HL-60 (cell line): ENCODE measurements around the gene GRIP2.

Experiments
- DNase-seq, 2 experiments: peaks; one replicate each; pipeline ENCODE4 v3.0.0-alpha.2; 2010 to 2020; ENCODE audit warnings: low read depth in 1 of 2, low spot score in 1 of 2
- H3K27ac ChIP-seq: fragments of 250-450 bp; sonication (Bioruptor Pico); replicated peaks from 2 replicates; pipeline ENCODE4 v1.5.1; 2020; ENCODE audit warnings: mild to moderate bottlenecking, moderate library complexity
- H3K27me3 ChIP-seq: fragments of 250-450 bp; sonication (Bioruptor Pico); 2 replicates; pipeline ENCODE4 v1.5.1; 2021; ENCODE audit warnings: mild to moderate bottlenecking, moderate library complexity; ENCODE audit not compliant: insufficient read depth, poor library complexity, severe bottlenecking
- H3K4me3 ChIP-seq: replicated peaks from 2 replicates; pipeline ENCODE4 v1.5.1; 2011; ENCODE audit warnings: mild to moderate bottlenecking, control low read depth, low read length; ENCODE audit not compliant: insufficient read depth
- CTCF ChIP-seq: IDR thresholded peaks from one replicate; pipeline ENCODE4 v1.5.1; 2011; ENCODE audit warnings: low read length, control low read depth, inconsistent platforms; ENCODE audit not compliant: insufficient read depth
- GABPA ChIP-seq: IDR thresholded peaks from 2 replicates; pipeline ENCODE4 v1.6.1; 2012; ENCODE audit warnings: low read depth
- POLR2AphosphoS5 ChIP-seq: IDR thresholded peaks from 2 replicates; pipeline ENCODE4 v1.6.1; 2012; ENCODE audit warnings: low read depth
- REST ChIP-seq: IDR thresholded peaks from 2 replicates; pipeline ENCODE4 v1.6.1; 2012; ENCODE audit warnings: low read depth; ENCODE audit not compliant: insufficient replicate concordance
- SPI1 ChIP-seq: IDR thresholded peaks from 2 replicates; pipeline ENCODE4 v1.6.1; 2012; ENCODE audit warnings: low read depth, mild to moderate bottlenecking, borderline replicate concordance

GRIP2 gene

GRCh38 chr3:14581334-14582044 is 41.3 kb upstream of the GRIP2 start:
- no peak for DNase-seq
- TF ChIP-seq CTCF (no peak), POLR2AphosphoS5 (no peak), REST (no peak), GABPA (no peak)

GRCh38 chr3:14577897-14578296 is 37.8 kb upstream of the GRIP2 start:
- no peak for DNase-seq
- no peak overlapping the region for H3K4me3 ChIP-seq
- TF ChIP-seq REST (no peak), POLR2AphosphoS5 (no peak), GABPA (no peak), SPI1 (no peak), CTCF (no peak)
- peaks cover 2% of the 10 kb centered on the region for H3K27me3 ChIP-seq
- no peak overlapping the region for H3K27ac ChIP-seq

More at GRCh38 chr3:14581334-14582044, 41.3 kb upstream of the GRIP2 start:
- H3K27ac ChIP-seq: no peak overlapping the region
- H3K4me3 ChIP-seq: no peak overlapping the region
- peaks cover 2% of the 10 kb centered on the region for H3K27me3 ChIP-seq

- TF ChIP-seq SPI1: no peak
- TF ChIP-seq GABPA: no peak
- no peak for TF ChIP-seq REST
- TF ChIP-seq POLR2AphosphoS5: no peak
- no peak for TF ChIP-seq CTCF
- Histone ChIP-seq H3K4me3 (no peak overlapping the region), H3K27me3 (peaks cover 2% of the 10 kb centered on the region), H3K27ac (no peak overlapping the region)
- no peak for DNase-seq
Observed at GRCh38 chr3:14576163-14576562, 36.0 kb upstream of the GRIP2 start.
